K562 (cell line): Measurements from ENCODE around the gene WASHC3. TPM values are rescaled to one million over a fixed set of nuclear protein-coding genes. Genes with fewer than 3 reads are reported as not detected.

Source experiments
- BRCA1 ChIP-seq, 2 experiments: fragments of 450-650 bp in 1 of 2; sonication (generic) in 1 of 2; formaldehyde crosslinking in 1 of 2; IDR thresholded peaks; 2 replicates each; pipeline versions ENCODE4 v1.5.0 to v1.6.1; 2017 to 2020; ENCODE audit warnings: mild to moderate bottlenecking in 1 of 2, missing genetic modification reagents in 1 of 2
- CBFB ChIP-seq: sonication (generic); formaldehyde crosslinking; IDR thresholded peaks from 2 replicates; pipeline ENCODE4 v1.4.0; 2020; ENCODE audit warnings: mild to moderate bottlenecking, missing genetic modification reagents
- ERF ChIP-seq: fragments of 450-650 bp; formaldehyde crosslinking; IDR thresholded peaks from 2 replicates; pipeline ENCODE4 v1.4.0; 2020; ENCODE audit warnings: mild to moderate bottlenecking, mixed read lengths
- HLTF ChIP-seq: fragments of 450-650 bp; IDR thresholded peaks from 2 replicates; pipeline ENCODE4 v1.6.1; 2016
- HNRNPK ChIP-seq: fragments of 200-400 bp; formaldehyde crosslinking; IDR thresholded peaks from one replicate; pipeline ENCODE4 v1.6.1; 2018; ENCODE audit warnings: mild to moderate bottlenecking, low read depth, low read length; ENCODE audit not compliant: poor library complexity, severe bottlenecking
- HNRNPLL ChIP-seq: fragments of 200-400 bp; formaldehyde crosslinking; IDR thresholded peaks from 2 replicates; pipeline ENCODE4 v1.6.1; 2017; ENCODE audit warnings: low read length, low read depth, mild to moderate bottlenecking; ENCODE audit not compliant: poor library complexity, severe bottlenecking
- HOXB6 ChIP-seq: fragments of 250-450 bp; sonication (Bioruptor Pico); IDR thresholded peaks from 2 replicates; pipeline ENCODE4 v1.5.1; 2022; ENCODE audit warnings: mild to moderate bottlenecking, borderline replicate concordance
- MTA1 ChIP-seq: fragments of 450-650 bp; IDR thresholded peaks from 2 replicates; pipeline ENCODE4 v1.6.1; 2017; ENCODE audit warnings: borderline replicate concordance
- NONO ChIP-seq, 2 experiments: fragments of 200-400 bp in 1 of 2; fragments of 450-650 bp in 1 of 2; formaldehyde crosslinking in 1 of 2; IDR thresholded peaks; 2 replicates each; pipeline ENCODE4 v1.6.1; 2017; ENCODE audit warnings: low read depth in 2 of 2, mild to moderate bottlenecking in 2 of 2, moderate library complexity in 2 of 2, low read length in 1 of 2
- NRF1 ChIP-seq, 2 experiments: fragments of 450-650 bp; IDR thresholded peaks in 1 of 2; conservative IDR thresholded peaks in 1 of 2; 2 replicates each; pipeline ENCODE4 v1.6.1; 2014; ENCODE audit warnings: mild to moderate bottlenecking in 2 of 2
- TBP ChIP-seq: optimal IDR thresholded peaks from 2 replicates; pipeline ENCODE3; 2011; ENCODE audit warnings: low read depth, low read length, improper control_type of control experiment
- TSC22D4 ChIP-seq: fragments of 450-650 bp; IDR thresholded peaks from 2 replicates; pipeline ENCODE4 v1.6.1; 2016; ENCODE audit warnings: missing genetic modification characterization, missing biosample characterization, control low read depth
- U2AF2 ChIP-seq: fragments of 200-400 bp; formaldehyde crosslinking; optimal IDR thresholded peaks from 2 replicates; pipeline ENCODE3; 2017; ENCODE audit warnings: low read depth, mild to moderate bottlenecking, low read length
- YY1 ChIP-seq, 3 experiments: IDR thresholded peaks; 2 replicates each; pipeline ENCODE4 v1.6.1; 2011; ENCODE audit warnings: low read length in 2 of 3, mild to moderate bottlenecking in 2 of 3, moderate library complexity in 2 of 3, borderline replicate concordance in 1 of 3, control low read depth in 1 of 3, low read depth in 1 of 3; ENCODE audit not compliant: insufficient read depth in 3 of 3, insufficient replicate concordance in 2 of 3, control insufficient read depth in 1 of 3, insufficient read length in 1 of 3; ENCODE audit errors: extremely low read depth in 1 of 3
- ZNF316 ChIP-seq: fragments of 450-650 bp; IDR thresholded peaks from 2 replicates; pipeline ENCODE4 v1.6.1; 2016
- polyA plus RNA-seq, 8 experiments: library from polyadenylated mRNA; depleted of rRNA in 4 of 8; stranded (reverse) in 5 of 8; unstranded in 3 of 8; fragments of >200 nt; fragmentation: Nextera tagmentation in 2 of 8; fragmentation: Illumina TruSeq in 1 of 8; extraction: Ambion mirVana in 2 of 8; extraction: Trizol in 1 of 8; gene quantifications; 2 replicates each; pipeline versions ENCODE4 v1.2.1 to v1.2.3, GENCODE V29; 2011 to 2014; ENCODE audit warnings: inconsistent platforms in 1 of 8, missing spikeins in 1 of 8
- total RNA-seq, 7 experiments: library from RNA; depleted of rRNA in 6 of 7; stranded (reverse); fragments of >200 nt in 6 of 7; fragmentation: Illumina TruSeq in 2 of 7; extraction: Trizol in 2 of 7; gene quantifications; 2 replicates each; pipeline versions ENCODE4 v1.2.1 to v1.2.3, GENCODE V29; 2011 to 2021; ENCODE audit warnings: low replicate concordance in 1 of 7
- TF ChIP-seq, protein P1 (sequence below): sonication (generic); formaldehyde crosslinking; IDR thresholded peaks from 2 replicates; pipeline ENCODE4 v1.8.1; 2023; ENCODE audit warnings: mild to moderate bottlenecking, missing genetic modification reagents
- TF ChIP-seq, protein P2 (sequence below): sonication (generic); formaldehyde crosslinking; IDR thresholded peaks from 2 replicates; pipeline ENCODE4 v1.8.0; 2022; ENCODE audit warnings: missing genetic modification reagents, mild to moderate bottlenecking, borderline replicate concordance
- TF ChIP-seq, protein P3 (sequence below): fragments of 250-450 bp; sonication (Bioruptor Pico); IDR thresholded peaks from 2 replicates; pipeline ENCODE4 v1.4.0; 2020; ENCODE audit warnings: mild to moderate bottlenecking
- TF ChIP-seq, protein P4 (sequence below): sonication (generic); formaldehyde crosslinking; IDR thresholded peaks from 2 replicates; pipeline ENCODE4 v1.4.0; 2020; ENCODE audit warnings: mild to moderate bottlenecking, missing genetic modification reagents

WASHC3 gene
- total and polyA plus RNA-seq, 9 of the 15 experiments (the other 6 are each of a cell fraction or from before 2014, with no cell fraction given): 14.3 to 74.9 (median 35.1) TPM

DNA sequence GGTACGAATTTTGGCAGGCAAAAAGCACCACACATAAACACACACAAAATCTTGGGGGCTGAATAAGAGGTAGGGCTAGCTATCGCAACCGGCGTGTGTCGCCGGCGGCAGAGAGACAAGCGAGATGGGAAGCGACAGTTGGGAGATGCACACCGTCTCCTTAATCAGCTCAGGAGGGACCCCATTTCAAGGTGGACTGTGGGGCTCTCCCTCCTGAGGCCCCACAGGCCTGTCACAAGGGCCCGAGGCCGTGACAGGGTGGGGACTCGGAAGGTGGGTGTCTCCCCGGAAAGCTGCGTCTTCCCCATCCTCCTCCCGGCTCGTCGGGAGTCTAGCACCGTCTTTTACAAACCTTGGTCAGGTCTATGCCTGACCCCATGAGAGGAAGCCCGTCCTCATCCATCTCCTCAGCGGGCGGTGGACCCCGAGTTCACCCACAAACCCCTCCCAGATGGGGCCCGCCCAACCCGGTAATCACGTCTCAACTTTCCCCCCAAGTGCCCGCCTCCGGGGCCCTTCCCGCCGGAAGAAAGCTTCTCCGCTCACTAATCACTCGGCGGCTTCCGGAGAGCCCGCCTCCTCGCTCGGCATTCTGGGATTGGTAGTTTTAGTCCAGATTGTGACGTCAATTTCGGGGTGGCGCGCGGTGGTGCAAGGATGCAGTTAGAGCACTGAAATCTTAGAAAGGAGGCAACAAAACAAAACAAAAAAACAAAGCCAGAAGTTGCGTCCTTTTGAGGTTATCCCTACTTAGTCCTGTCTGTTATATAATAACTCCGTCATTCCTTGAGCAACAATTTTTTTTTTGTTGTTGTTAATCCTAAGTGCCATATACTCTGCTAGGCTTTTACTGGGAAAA lies at the start of gene WASHC3 (continued):
- TF ChIP-seq, protein P1, sequence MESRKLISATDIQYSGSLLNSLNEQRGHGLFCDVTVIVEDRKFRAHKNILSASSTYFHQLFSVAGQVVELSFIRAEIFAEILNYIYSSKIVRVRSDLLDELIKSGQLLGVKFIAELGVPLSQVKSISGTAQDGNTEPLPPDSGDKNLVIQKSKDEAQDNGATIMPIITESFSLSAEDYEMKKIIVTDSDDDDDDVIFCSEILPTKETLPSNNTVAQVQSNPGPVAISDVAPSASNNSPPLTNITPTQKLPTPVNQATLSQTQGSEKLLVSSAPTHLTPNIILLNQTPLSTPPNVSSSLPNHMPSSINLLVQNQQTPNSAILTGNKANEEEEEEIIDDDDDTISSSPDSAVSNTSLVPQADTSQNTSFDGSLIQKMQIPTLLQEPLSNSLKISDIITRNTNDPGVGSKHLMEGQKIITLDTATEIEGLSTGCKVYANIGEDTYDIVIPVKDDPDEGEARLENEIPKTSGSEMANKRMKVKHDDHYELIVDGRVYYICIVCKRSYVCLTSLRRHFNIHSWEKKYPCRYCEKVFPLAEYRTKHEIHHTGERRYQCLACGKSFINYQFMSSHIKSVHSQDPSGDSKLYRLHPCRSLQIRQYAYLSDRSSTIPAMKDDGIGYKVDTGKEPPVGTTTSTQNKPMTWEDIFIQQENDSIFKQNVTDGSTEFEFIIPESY: no peak
- no peak for TF ChIP-seq HNRNPLL
- TF ChIP-seq CBFB (CRISPR knock-in tag): no peak
- TF ChIP-seq HLTF: no peak
- TF ChIP-seq NONO (IDR thresholded peaks at IDR 0.05; ENCODE audit: low read depth in 2 of 2, low read length in 1 of 2): no peak
- TF ChIP-seq, protein P2, sequence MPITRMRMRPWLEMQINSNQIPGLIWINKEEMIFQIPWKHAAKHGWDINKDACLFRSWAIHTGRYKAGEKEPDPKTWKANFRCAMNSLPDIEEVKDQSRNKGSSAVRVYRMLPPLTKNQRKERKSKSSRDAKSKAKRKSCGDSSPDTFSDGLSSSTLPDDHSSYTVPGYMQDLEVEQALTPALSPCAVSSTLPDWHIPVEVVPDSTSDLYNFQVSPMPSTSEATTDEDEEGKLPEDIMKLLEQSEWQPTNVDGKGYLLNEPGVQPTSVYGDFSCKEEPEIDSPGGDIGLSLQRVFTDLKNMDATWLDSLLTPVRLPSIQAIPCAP (CRISPR knock-in tag): 0 out of 2 replicates have a peak, but pooled peaks have one; percentile 34
- TF ChIP-seq, protein P3, sequence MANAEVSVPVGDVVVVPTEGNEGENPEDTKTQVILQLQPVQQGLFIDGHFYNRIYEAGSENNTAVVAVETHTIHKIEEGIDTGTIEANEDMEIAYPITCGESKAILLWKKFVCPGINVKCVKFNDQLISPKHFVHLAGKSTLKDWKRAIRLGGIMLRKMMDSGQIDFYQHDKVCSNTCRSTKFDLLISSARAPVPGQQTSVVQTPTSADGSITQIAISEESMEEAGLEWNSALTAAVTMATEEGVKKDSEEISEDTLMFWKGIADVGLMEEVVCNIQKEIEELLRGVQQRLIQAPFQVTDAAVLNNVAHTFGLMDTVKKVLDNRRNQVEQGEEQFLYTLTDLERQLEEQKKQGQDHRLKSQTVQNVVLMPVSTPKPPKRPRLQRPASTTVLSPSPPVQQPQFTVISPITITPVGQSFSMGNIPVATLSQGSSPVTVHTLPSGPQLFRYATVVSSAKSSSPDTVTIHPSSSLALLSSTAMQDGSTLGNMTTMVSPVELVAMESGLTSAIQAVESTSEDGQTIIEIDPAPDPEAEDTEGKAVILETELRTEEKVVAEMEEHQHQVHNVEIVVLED: no peak
- no peak for TF ChIP-seq BRCA1 (IDR thresholded peaks at IDR 0.05)
- no peak for TF ChIP-seq BRCA1 (CRISPR knock-in tag; IDR thresholded peaks at IDR 0.05)
- TF ChIP-seq, protein P4, sequence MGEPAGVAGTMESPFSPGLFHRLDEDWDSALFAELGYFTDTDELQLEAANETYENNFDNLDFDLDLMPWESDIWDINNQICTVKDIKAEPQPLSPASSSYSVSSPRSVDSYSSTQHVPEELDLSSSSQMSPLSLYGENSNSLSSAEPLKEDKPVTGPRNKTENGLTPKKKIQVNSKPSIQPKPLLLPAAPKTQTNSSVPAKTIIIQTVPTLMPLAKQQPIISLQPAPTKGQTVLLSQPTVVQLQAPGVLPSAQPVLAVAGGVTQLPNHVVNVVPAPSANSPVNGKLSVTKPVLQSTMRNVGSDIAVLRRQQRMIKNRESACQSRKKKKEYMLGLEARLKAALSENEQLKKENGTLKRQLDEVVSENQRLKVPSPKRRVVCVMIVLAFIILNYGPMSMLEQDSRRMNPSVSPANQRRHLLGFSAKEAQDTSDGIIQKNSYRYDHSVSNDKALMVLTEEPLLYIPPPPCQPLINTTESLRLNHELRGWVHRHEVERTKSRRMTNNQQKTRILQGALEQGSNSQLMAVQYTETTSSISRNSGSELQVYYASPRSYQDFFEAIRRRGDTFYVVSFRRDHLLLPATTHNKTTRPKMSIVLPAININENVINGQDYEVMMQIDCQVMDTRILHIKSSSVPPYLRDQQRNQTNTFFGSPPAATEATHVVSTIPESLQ (CRISPR knock-in tag): no peak; the same call in 1 of the 2 replicates
- TF ChIP-seq TBP: no peak
- TF ChIP-seq YY1 (IDR thresholded peaks at IDR 0.05; ENCODE audit: borderline replicate concordance in 1 of 3, control insufficient read depth in 1 of 3, extremely low read depth in 1 of 3, insufficient read depth in 3 of 3, insufficient read length in 1 of 3, insufficient replicate concordance in 2 of 3, low read depth in 1 of 3, low read length in 2 of 3): peak in 1 of 3 experiments; percentile 14
- peak; percentile 26 to 40; a peak in 2 of 4 replicates for TF ChIP-seq NRF1 (conservative IDR thresholded peaks at IDR 0.05 in 1 of 2, IDR thresholded peaks at IDR 0.05 in 1 of 2)
- no peak for TF ChIP-seq U2AF2
- no peak for TF ChIP-seq HNRNPK
- TF ChIP-seq HOXB6 (CRISPR knock-in tag): no peak
- no peak for TF ChIP-seq ZNF316
- TF ChIP-seq MTA1: no peak
- no peak for TF ChIP-seq ERF
- no peak for TF ChIP-seq TSC22D4
